Vagina (tissue), 2 donors: ENCODE measurements around the gene LPCAT1. TPM values are rescaled to one million over a fixed set of nuclear protein-coding genes. Genes with fewer than 3 reads are reported as not detected.

Source experiments
- DNase-seq, 2 donors: peaks; one replicate each; pipeline ENCODE4 v3.0.0-alpha.2; 2017; ENCODE audit errors: extremely low spot score in 2 of 2
- H3K27ac ChIP-seq: fragments of 200-600 bp; sonication (generic); one replicate; pipeline ENCODE4 v1.5.1; 2019
- H3K27me3 ChIP-seq: fragments of 200-600 bp; sonication (generic); one replicate; pipeline ENCODE4 v1.5.1; 2019
- H3K36me3 ChIP-seq, 2 donors: fragments of 200-600 bp; sonication (generic); one replicate each; pipeline ENCODE4 v1.5.1; 2017 to 2019
- H3K4me1 ChIP-seq: fragments of 200-600 bp; sonication (generic); one replicate; pipeline ENCODE4 v1.5.1; 2019
- H3K4me3 ChIP-seq, 2 donors: fragments of 200-600 bp; sonication (generic); 1 replicate in 1 of 2; 2 replicates in 1 of 2; pipeline ENCODE4 v1.5.1; 2016 to 2019
- H3K9me3 ChIP-seq: fragments of 200-600 bp; sonication (generic); one replicate; pipeline ENCODE4 v1.5.1; 2019
- POLR2A ChIP-seq, 2 donors: fragments of 450-650 bp; IDR thresholded peaks; one replicate each; pipeline ENCODE4 v1.6.1; 2017; ENCODE audit warnings: antibody characterized with exemption in 2 of 2, mild to moderate bottlenecking in 2 of 2, moderate library complexity in 2 of 2
- POLR2AphosphoS5 ChIP-seq, 2 donors: sonication (generic); formaldehyde crosslinking; IDR thresholded peaks; one replicate each; pipeline ENCODE4 v1.9.0; 2017; ENCODE audit warnings: antibody characterized with exemption in 2 of 2, mild to moderate bottlenecking in 2 of 2, low read depth in 1 of 2; ENCODE audit not compliant: insufficient read depth in 1 of 2
- intact Hi-C: fragments of 100-400 bp; cut with DNase I; formaldehyde crosslinking; loops from one replicate; pipeline ENCODE4 v1.15.1; 2023
- total RNA-seq: library from RNA; depleted of rRNA; stranded (reverse); fragments of >200 nt; gene quantifications from one replicate; pipeline ENCODE4 v1.2.3, GENCODE V29; 2016
- TF ChIP-seq, protein P1 (sequence below), 3 experiments: fragments of 450-650 bp in 2 of 3; fragments of 200-600 bp in 1 of 3; sonication (generic) in 1 of 3; IDR thresholded peaks; one replicate each; pipeline ENCODE4 v1.5.1; 2017 to 2019; ENCODE audit warnings: antibody characterized with exemption in 3 of 3, mild to moderate bottlenecking in 2 of 3, moderate library complexity in 2 of 3

LPCAT1 gene
- total RNA-seq, 1 donor from 2014 or later, result 29.7 TPM

DNA sequence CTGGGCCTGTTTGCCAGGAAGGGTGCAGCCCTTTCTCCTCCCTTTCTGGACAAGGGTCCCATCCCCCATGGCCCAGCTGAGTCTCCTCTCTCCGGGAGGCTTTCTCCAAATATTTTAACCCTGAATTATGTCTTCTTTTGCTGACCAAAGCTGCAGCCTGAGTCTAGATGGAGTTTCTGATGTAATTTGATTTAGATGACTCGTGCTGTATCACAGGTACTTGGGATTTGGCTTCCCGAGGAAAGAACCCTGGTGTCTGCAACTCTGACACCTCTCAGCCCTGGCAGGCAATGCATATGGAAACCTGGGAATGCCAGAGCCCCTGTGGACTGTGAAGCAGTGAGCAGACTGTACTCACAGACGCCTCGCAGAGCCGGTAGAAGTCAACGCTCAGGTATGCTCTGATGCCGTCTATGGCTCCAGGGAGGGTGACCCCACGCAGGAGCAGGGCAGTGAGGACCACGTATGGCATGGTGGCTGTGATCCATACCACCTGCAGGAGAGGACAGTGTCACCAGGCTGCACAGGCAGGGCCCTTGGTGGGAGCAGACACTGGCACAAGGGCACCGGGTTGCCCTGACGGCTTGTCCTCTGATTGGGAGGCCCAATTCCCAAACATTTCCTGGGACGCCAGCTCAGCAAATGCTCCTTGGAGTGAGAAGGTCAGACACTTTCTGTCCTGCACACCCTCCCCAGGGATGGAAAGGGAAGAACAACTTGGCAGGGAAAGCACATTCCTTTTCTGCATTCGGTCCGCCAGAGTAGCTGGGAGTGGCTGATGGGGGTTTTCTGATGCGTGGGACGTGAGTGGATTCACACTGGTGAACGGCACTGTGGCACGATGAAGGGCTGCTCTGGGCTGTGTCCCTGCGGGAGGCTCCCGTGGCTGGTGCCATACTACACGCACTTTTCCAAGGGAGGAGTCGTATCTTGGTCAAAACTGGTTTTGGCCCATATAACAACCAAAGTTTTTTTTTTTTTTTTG, 103.3 kb downstream of the LPCAT1 start:
- no peaks in the 10 kb centered on the region for H3K36me3 ChIP-seq
- H3K27me3 ChIP-seq, result no peaks in the 10 kb centered on the region
- no peak overlapping the region for H3K4me3 ChIP-seq
- no peaks in the 10 kb centered on the region for H3K9me3 ChIP-seq
- H3K4me1 ChIP-seq, result no peaks in the 10 kb centered on the region
- no peak overlapping the region for H3K27ac ChIP-seq
- TF ChIP-seq POLR2AphosphoS5 (IDR thresholded peaks at IDR 0.05; ENCODE audit: insufficient read depth in 1 of 2, low read depth in 1 of 2) (no peak), POLR2A (IDR thresholded peaks at IDR 0.05) (no peak)
- TF ChIP-seq, protein P1, sequence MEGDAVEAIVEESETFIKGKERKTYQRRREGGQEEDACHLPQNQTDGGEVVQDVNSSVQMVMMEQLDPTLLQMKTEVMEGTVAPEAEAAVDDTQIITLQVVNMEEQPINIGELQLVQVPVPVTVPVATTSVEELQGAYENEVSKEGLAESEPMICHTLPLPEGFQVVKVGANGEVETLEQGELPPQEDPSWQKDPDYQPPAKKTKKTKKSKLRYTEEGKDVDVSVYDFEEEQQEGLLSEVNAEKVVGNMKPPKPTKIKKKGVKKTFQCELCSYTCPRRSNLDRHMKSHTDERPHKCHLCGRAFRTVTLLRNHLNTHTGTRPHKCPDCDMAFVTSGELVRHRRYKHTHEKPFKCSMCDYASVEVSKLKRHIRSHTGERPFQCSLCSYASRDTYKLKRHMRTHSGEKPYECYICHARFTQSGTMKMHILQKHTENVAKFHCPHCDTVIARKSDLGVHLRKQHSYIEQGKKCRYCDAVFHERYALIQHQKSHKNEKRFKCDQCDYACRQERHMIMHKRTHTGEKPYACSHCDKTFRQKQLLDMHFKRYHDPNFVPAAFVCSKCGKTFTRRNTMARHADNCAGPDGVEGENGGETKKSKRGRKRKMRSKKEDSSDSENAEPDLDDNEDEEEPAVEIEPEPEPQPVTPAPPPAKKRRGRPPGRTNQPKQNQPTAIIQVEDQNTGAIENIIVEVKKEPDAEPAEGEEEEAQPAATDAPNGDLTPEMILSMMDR (IDR thresholded peaks at IDR 0.05), result no peak
- no peak for DNase-seq
- intact Hi-C loops, result no loop called here

DNA sequence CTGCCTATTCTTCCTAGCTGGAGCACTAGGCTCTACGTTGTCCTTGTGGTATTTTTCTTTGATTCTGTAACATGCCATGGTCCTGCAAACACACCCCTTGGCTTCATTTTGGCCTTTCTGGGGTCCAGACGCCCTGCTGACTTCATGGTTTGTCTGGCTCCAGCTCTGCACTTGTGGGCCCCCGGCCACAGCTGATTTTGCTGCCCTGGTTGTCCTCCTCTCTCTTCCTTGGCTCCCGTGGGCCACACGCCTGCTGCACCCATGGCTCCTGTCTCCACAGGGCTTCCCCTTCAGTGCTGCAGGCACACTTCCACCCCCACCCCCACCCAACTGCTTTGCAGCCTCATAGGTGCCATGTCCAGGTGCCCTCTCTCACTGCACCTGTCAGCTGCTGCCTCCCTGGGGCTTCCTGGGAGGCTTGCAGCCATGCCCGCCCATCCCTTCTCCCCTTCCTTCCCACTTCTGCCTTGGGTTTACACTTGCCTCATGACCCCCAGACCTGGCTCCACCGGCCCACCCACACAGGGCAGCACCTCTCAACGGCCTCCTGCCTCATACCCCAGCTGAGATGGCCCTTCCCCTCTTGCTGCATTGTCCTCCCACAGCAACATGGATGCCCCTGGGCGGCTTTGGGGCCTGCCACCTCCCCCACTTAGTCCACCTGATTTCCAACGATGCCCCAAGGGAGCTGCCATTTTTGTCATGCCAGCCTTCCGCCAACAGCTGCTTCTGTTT, 104.1 kb downstream of the LPCAT1 start:
- Histone ChIP-seq H3K4me3 (no peak overlapping the region), H3K36me3 (no peaks in the 10 kb centered on the region), H3K4me1 (no peaks in the 10 kb centered on the region), H3K27ac (no peak overlapping the region), H3K27me3 (no peaks in the 10 kb centered on the region), H3K9me3 (no peaks in the 10 kb centered on the region)
- TF ChIP-seq POLR2A (IDR thresholded peaks at IDR 0.05), result no peak
- TF ChIP-seq POLR2AphosphoS5 (IDR thresholded peaks at IDR 0.05; ENCODE audit: insufficient read depth in 1 of 2, low read depth in 1 of 2), result no peak
- TF ChIP-seq, protein P1 (IDR thresholded peaks at IDR 0.05), result no peak
- no peak for DNase-seq
- intact Hi-C loops, result no loop called here

DNA sequence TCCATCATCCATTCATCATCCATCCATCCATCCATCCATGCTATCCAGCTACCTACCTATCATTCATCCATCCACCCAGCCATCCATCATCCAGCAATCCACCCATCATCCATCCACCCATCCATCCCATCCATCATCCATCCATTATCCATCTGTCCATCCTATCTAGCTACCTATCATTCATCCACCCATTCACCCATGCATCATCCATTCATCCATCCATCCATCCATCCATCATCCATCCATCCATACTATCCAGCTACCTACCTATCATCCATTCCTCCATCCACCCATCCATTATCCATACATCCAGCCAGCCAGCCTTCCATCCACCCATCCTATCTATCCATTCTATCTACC, 104.9 kb downstream of the LPCAT1 start:
- Histone ChIP-seq H3K9me3 (no peaks in the 10 kb centered on the region), H3K27ac (no peak overlapping the region), H3K4me3 (no peak overlapping the region), H3K4me1 (no peaks in the 10 kb centered on the region), H3K36me3 (no peaks in the 10 kb centered on the region), H3K27me3 (no peaks in the 10 kb centered on the region)
- no peak for TF ChIP-seq POLR2AphosphoS5 (IDR thresholded peaks at IDR 0.05; ENCODE audit: insufficient read depth in 1 of 2, low read depth in 1 of 2)
- no peak for TF ChIP-seq POLR2A (IDR thresholded peaks at IDR 0.05)
- TF ChIP-seq, protein P1 (IDR thresholded peaks at IDR 0.05), result no peak
- no peak for DNase-seq
- intact Hi-C loops, result no loop called here

- TF ChIP-seq, protein P1 (IDR thresholded peaks at IDR 0.05), result no peak
- TF ChIP-seq POLR2AphosphoS5 (IDR thresholded peaks at IDR 0.05; ENCODE audit: insufficient read depth in 1 of 2, low read depth in 1 of 2) (no peak), POLR2A (IDR thresholded peaks at IDR 0.05) (no peak)
Observed at GRCh38 chr5:1418238-1418920, 105.4 kb downstream of the LPCAT1 start.

More at GRCh38 chr5:1418238-1418920, 105.4 kb downstream of the LPCAT1 start:
- Histone ChIP-seq H3K9me3 (no peaks in the 10 kb centered on the region), H3K36me3 (no peaks in the 10 kb centered on the region), H3K4me3 (no peak overlapping the region), H3K4me1 (no peaks in the 10 kb centered on the region), H3K27me3 (no peaks in the 10 kb centered on the region), H3K27ac (no peak overlapping the region)
- no peak for DNase-seq
- intact Hi-C loops, result no loop called here
